Type B pancreatic cell (in vitro differentiated cells): ENCODE results near the gene PKDCC. TPM values are rescaled to one million over a fixed set of nuclear protein-coding genes. Genes with fewer than 3 reads are reported as not detected.
A peak's percentile ranks its signal among the peaks of the same experiment; 100 is the strongest.
"Not testable (repeated sequence)": the region's sequence is repeated elsewhere in the genome, so short reads cannot be mapped to it uniquely, and the experiment has no call there.

ENCODE experiments used
- DNase-seq: peaks from one replicate; pipeline ENCODE4 v3.0.0; 2021; ENCODE audit warnings: mixed read lengths; ENCODE audit not compliant: unreplicated experiment; ENCODE audit errors: extremely low spot score
- H3K27ac Mint-ChIP-seq: 2 replicates; pipeline ENCODE4 v1.8.0; 2021; ENCODE audit warnings: mild to moderate bottlenecking, mixed read lengths
- H3K27me3 Mint-ChIP-seq: 2 replicates; pipeline ENCODE4 v1.8.0; 2021; ENCODE audit warnings: mixed read lengths
- H3K36me3 Mint-ChIP-seq: 2 replicates; pipeline ENCODE4 v1.8.0; 2021; ENCODE audit warnings: mixed read lengths
- H3K4me1 Mint-ChIP-seq: one replicate; pipeline ENCODE4 v1.8.0; 2021; ENCODE audit warnings: mixed read lengths; ENCODE audit not compliant: unreplicated experiment
- H3K4me3 Mint-ChIP-seq: 2 replicates; pipeline ENCODE4 v1.8.0; 2021; ENCODE audit warnings: mild to moderate bottlenecking, mixed read lengths
- H3K9me3 Mint-ChIP-seq: 2 replicates; pipeline ENCODE4 v1.8.0; 2021; ENCODE audit warnings: mixed read lengths
- CTCF ChIP-seq: fragments of 200-600 bp; sonication (generic); conservative IDR thresholded peaks from 2 replicates; pipeline ENCODE4 v1.5.0; 2021; ENCODE audit warnings: antibody characterized with exemption, mild to moderate bottlenecking
- total RNA-seq: library from RNA; stranded (reverse); gene quantifications from 2 replicates; pipeline ENCODE4 v1.2.1, GENCODE V29; 2021; ENCODE audit warnings: low replicate concordance

The PKDCC gene
- total RNA-seq, 1 donor from 2014 or later: 158 TPM

- peak overlapping the region; percentile 1 for H3K27ac Mint-ChIP-seq
- TF ChIP-seq CTCF: no peak
- no peak overlapping the region for H3K4me3 Mint-ChIP-seq
- no peaks in the 10 kb centered on the region for H3K36me3 Mint-ChIP-seq
- H3K27me3 Mint-ChIP-seq: peaks cover 16% of the 10 kb centered on the region
- no peaks in the 10 kb centered on the region for H3K9me3 Mint-ChIP-seq
- peaks cover 51% of the 10 kb centered on the region for H3K4me1 Mint-ChIP-seq
- no peak for DNase-seq
Measured at GRCh38 chr2:42031281-42032223, 16.3 kb upstream of the PKDCC start.

GRCh38 chr2:42032224-42032620 is 15.6 kb upstream of the PKDCC start:
- Mint-ChIP-seq H3K27ac (no peak overlapping the region), H3K9me3 (no peaks in the 10 kb centered on the region), H3K4me1 (peaks cover 48% of the 10 kb centered on the region), H3K36me3 (no peaks in the 10 kb centered on the region), H3K4me3 (no peak overlapping the region), H3K27me3 (peaks cover 16% of the 10 kb centered on the region)
- TF ChIP-seq CTCF: no peak
- DNase-seq: no peak

- peaks cover 16% of the 10 kb centered on the region for H3K27me3 Mint-ChIP-seq
- H3K4me1 Mint-ChIP-seq: peaks cover 48% of the 10 kb centered on the region
- no peak overlapping the region for H3K27ac Mint-ChIP-seq
- DNase-seq: no peak
- no peak for TF ChIP-seq CTCF
- H3K36me3 Mint-ChIP-seq: no peaks in the 10 kb centered on the region
- no peak overlapping the region for H3K4me3 Mint-ChIP-seq
- H3K9me3 Mint-ChIP-seq: no peaks in the 10 kb centered on the region
Measured at GRCh38 chr2:42032745-42033144, 15.1 kb upstream of the PKDCC start.

- not testable (repeated sequence) for H3K27ac Mint-ChIP-seq, DNase-seq, H3K36me3 Mint-ChIP-seq, H3K9me3 Mint-ChIP-seq, H3K4me3 Mint-ChIP-seq
- H3K4me1 Mint-ChIP-seq: peaks cover 39% of the 10 kb centered on the region
- peaks cover 16% of the 10 kb centered on the region for H3K27me3 Mint-ChIP-seq
Measured at GRCh38 chr2:42034096-42034495, 13.7 kb upstream of the PKDCC start.

- Mint-ChIP-seq H3K4me1 (peaks cover 28% of the 10 kb centered on the region), H3K27me3 (peaks cover 16% of the 10 kb centered on the region), H3K9me3 (no peaks in the 10 kb centered on the region), H3K4me3 (no peak overlapping the region), H3K27ac (peak overlapping the region; percentile 20), H3K36me3 (no peaks in the 10 kb centered on the region)
- no peak for TF ChIP-seq CTCF
- DNase-seq: no peak
Measured at GRCh38 chr2:42035241-42035640, 12.6 kb upstream of the PKDCC start.

GRCh38 chr2:42036413-42036812 is 11.4 kb upstream of the PKDCC start:
- H3K4me3 Mint-ChIP-seq: no peak overlapping the region
- no peak for DNase-seq
- no peaks in the 10 kb centered on the region for H3K9me3 Mint-ChIP-seq
- no peaks in the 10 kb centered on the region for H3K36me3 Mint-ChIP-seq
- H3K27ac Mint-ChIP-seq: no peak overlapping the region
- H3K4me1 Mint-ChIP-seq: peaks cover 18% of the 10 kb centered on the region
- H3K27me3 Mint-ChIP-seq: peaks cover 8% of the 10 kb centered on the region
- no peak for TF ChIP-seq CTCF
